NCI-H1048 (cell line): ENCODE data around the gene GLA.

ENCODE experiments used
- DNase-seq: peaks from one replicate; lab custom pipeline; 2025; lab: John Stamatoyannopoulos, UW

The GLA gene

DNA sequence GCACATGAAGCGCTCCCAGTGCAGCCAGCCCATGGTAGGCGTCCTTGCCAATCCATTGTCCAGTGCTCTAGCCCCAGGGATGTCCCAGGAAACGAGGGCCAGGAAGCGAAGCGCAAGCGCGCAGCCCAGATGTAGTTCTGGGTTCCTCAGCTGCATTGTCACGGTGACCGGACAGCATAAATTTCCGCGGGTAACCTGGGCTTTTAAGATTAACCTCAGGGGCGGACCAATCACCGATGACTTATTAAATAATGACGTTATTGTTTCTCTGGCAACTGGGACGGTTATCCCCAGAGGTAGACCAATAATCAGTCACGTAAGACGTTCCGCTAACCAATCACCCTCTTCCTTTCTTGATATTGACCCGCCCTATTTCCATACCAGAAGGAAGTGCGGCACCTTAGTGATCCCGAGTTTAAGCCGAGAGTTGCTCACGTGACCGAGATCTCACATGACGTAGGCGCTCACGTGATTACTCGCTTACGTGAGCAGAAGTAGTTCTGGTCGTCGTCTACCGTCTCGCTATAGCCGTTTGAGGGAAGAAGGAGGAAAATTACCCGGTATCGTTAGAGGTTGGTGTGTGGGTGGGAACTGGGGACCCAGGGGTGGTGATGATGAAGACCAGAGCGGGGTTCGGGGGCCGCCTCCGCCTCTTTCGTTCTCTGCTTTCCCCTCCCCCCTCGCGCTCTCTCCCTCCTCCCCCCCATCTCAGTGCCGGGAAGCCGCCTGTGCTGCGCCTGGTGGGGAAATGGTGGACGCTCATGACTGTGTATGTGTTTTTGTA is at the start of gene GLA, which contains the start of gene HNRNPH2:
Gene GLA (minus strand): TSS at position 178 of the 784 bp plus-strand sequence. CDS start 22 bp downstream, at position 156.
Gene HNRNPH2 (plus strand): TSS at position 475 of the 784 bp plus-strand sequence. CDS start 3,767 bp downstream, outside the sequence.
- DNase-seq: peak; percentile 85

GRCh38 chrX:101452056-101452455 is 44.3 kb upstream of the GLA start:
- DNase-seq: no peak

DNA sequence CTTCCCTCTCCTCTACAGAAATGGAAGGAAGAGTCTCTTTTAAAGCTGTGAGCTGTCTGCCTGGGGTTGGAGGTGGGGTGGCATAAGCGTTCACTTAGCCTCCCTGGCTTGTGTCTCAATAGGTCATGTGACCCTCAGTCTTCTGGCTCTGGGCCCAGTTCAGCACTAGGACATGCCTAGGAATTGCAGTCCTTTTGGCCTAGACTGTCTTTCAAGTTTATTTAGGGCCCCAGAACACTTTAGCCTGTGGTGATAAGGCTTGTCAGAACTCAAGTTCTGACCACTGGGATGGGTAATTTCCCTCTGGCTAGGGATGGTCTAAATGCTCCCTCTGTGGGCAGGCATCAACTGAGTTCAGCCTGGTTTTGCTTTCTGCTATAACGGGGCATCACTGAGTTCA is 43.2 kb upstream of the GLA start:
- DNase-seq: no peak

DNA sequence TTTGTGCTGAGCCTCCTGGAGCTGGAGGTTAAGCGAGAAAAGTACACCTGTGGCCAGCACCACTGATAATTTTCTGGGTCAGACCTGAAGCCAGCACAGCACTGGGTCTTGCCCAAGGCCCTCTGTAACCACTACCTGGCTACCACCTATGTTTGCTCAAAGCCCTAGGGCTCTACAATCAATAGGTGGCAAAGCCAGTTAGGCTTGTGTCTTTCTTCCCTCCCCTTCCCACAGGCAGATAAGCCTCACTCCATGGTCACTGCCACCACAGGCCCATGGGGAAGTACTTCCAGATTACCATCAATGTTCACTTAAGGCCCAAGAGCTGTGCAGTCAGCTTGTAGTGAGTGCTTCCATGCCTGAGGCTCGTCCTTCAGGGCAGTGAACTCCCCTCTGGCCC is 42.4 kb upstream of the GLA start:
- no peak for DNase-seq

- DNase-seq: no peak
These were observed 41.6 kb upstream of the GLA start for GRCh38 chrX:101449279-101449678.

- no peak for DNase-seq
These were observed 34.4 kb upstream of the GLA start for GRCh38 chrX:101442085-101442484.

- no peak for DNase-seq
These were observed 22.8 kb upstream of the GLA start for GRCh38 chrX:101430457-101431078.

GRCh38 chrX:101429934-101430333 is 22.2 kb upstream of the GLA start:
- no peak for DNase-seq

GRCh38 chrX:101427954-101428353 is 20.2 kb upstream of the GLA start:
- DNase-seq: no peak

GRCh38 chrX:101419489-101419888 is 11.8 kb upstream of the GLA start:
- DNase-seq: no peak

- no peak for DNase-seq
These were observed 10.5 kb upstream of the GLA start for GRCh38 chrX:101417981-101418841.

DNA sequence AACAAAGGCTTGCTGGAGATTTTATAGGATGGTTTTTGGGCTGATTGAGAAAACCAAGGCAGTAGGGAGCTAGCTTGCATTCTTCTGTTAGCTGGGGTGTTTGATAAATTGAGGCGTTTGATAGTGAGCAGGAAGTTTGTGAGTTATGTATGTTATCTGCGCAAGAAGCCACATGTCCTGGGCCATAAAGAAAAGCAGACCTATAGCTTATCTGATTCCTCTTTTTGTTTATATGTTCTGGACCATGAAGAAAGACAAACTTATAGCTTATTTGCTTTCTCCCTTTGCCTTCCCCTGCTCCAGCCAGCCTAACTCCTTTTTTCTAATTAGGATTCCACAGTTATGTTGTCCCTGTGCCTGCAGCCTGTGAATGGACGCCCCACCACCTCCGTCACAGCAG is 9.5 kb upstream of the GLA start:
- no peak for DNase-seq

DNA sequence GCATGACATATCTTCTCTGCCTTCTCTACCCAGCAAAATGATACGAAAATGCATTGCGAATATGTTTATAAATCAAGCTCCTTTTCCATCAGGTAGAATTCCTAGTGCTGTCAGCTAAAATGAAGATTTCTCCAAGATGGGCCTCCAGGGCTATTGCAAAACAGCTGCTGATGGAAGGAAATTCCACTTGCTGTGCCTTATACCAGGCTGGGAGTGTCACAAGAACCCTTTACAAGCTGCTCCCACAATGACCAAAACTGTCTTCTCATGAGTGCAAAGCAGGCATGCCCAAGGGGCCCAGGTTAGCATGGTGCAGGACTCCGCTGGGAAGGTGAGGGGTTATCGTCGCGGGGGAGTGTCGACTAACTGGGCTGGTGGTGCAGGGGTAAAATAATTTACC is 9.0 kb upstream of the GLA start:
- no peak for DNase-seq

GRCh38 chrX:101415180-101416145 is 7.7 kb upstream of the GLA start:
- no peak for DNase-seq

- DNase-seq: no peak
These were observed 4.3 kb upstream of the GLA start for GRCh38 chrX:101411984-101412383.

- no peak for DNase-seq
These were observed 2.7 kb upstream of the GLA start for GRCh38 chrX:101410461-101410860.

DNA sequence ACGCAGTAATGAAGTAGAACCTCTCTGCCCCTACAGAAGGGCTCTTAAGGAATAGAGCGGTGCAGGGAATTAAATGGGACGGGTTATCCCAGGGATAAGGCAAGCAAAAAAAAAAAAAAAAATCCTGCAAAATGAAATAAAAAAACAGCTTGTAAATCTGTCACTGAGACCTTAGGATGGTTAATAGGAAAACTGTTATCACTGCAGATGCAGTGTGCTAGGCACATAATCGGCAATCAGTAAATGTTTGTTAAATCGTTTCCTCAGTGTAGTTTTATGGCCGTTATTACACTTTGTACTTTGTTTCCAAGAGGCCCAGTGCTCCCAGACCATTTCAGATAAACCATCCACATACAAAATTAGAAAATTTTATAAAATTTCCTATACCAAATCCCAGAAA is 1.3 kb upstream of the GLA start:
- DNase-seq: no peak

GRCh38 chrX:101408532-101408841 is 762 bp upstream of the GLA start:
- no peak for DNase-seq

GRCh38 chrX:101407167-101407747 is 468 bp downstream of the GLA start:
- no peak for DNase-seq

- no peak for DNase-seq
These were observed 7.9 kb downstream of the GLA start for GRCh38 chrX:101399825-101400224.

DNA sequence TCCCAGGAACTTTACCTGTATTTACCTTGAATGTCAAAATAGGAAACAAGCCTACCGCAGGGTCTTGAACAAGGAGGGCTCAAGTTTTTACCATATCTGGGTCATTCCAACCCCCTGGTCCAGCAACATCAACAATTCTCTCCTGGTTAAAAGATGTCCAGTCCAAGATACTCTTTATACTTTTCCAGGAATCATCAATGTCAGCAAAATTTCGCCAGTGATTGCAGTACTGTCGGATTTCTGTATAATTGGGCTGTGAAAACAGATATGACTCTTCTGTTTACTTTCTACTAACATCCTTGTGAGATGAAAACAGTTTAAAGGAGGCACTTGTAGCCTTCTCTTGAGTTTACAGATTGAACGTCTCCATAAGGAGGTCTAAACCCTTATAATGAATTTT is 9.0 kb downstream of the GLA start:
- no peak for DNase-seq
